HepG2 (cell line): ENCODE measurements around the gene CRIP1. TPM values are rescaled to one million over a fixed set of nuclear protein-coding genes. Genes with fewer than 3 reads are reported as not detected.

Source experiments
- CREM ChIP-seq, 2 experiments: sonication (generic) in 1 of 2; formaldehyde crosslinking in 1 of 2; IDR thresholded peaks; 2 replicates each; pipeline versions ENCODE4 v1.4.0 to v1.6.1; 2016 to 2020; ENCODE audit warnings: antibody characterized with exemption in 1 of 2, mild to moderate bottlenecking in 1 of 2, missing genetic modification reagents in 1 of 2
- GTF3A ChIP-seq: sonication (generic); formaldehyde crosslinking; conservative IDR thresholded peaks from 2 replicates; pipeline ENCODE4 v1.4.0; 2020; ENCODE audit warnings: mild to moderate bottlenecking, missing genetic modification reagents
- HMG20A ChIP-seq: IDR thresholded peaks from 2 replicates; pipeline ENCODE4 v1.6.1; 2016; ENCODE audit warnings: borderline replicate concordance
- NONO ChIP-seq, 2 experiments: fragments of 450-650 bp in 1 of 2; sonication (generic) in 1 of 2; formaldehyde crosslinking in 1 of 2; IDR thresholded peaks in 1 of 2; conservative IDR thresholded peaks in 1 of 2; 2 replicates each; pipeline versions ENCODE4 v1.6.1 to v1.8.0; 2017 to 2022; ENCODE audit warnings: mild to moderate bottlenecking in 1 of 2, missing genetic modification reagents in 1 of 2, moderate library complexity in 1 of 2
- ZNF468 ChIP-seq: sonication (generic); formaldehyde crosslinking; IDR thresholded peaks from 2 replicates; pipeline ENCODE4 v1.8.0; 2022; ENCODE audit warnings: mild to moderate bottlenecking, moderate library complexity, missing genetic modification reagents
- polyA plus RNA-seq, 8 experiments: library from polyadenylated mRNA; depleted of rRNA in 3 of 8; stranded (reverse) in 7 of 8; unstranded in 1 of 8; fragments of >200 nt; fragmentation: Illumina TruSeq in 4 of 8; extraction: Trizol in 4 of 8; gene quantifications; 2 replicates each; pipeline versions ENCODE4 v1.2.1 to v1.2.3, GENCODE V29; 2011 to 2016; ENCODE audit warnings: low read depth in 4 of 8, missing spikeins in 1 of 8, mixed read lengths in 1 of 8; ENCODE audit not compliant: insufficient read depth in 1 of 8
- total RNA-seq, 5 experiments: library from RNA; depleted of rRNA; stranded (reverse); fragments of >200 nt; fragmentation: Illumina TruSeq; extraction: Trizol; gene quantifications; 2 replicates each; pipeline ENCODE4 v1.2.3, GENCODE V29; 2016; ENCODE audit warnings: low read depth in 1 of 5
- TF ChIP-seq, protein P1 (sequence below): sonication (generic); formaldehyde crosslinking; IDR thresholded peaks from 2 replicates; pipeline ENCODE4 v1.5.0; 2020; ENCODE audit warnings: mild to moderate bottlenecking, missing genetic modification reagents, borderline replicate concordance
- TF ChIP-seq, protein P2 (sequence below): sonication (generic); formaldehyde crosslinking; conservative IDR thresholded peaks from 2 replicates; pipeline ENCODE4 v1.4.0; 2020; ENCODE audit warnings: mild to moderate bottlenecking, missing genetic modification reagents, moderate library complexity
- TF ChIP-seq, protein P3 (sequence below): sonication (generic); IDR thresholded peaks from 2 replicates; pipeline ENCODE4 v1.6.1; 2016; ENCODE audit warnings: low read depth, borderline replicate concordance
- TF ChIP-seq, protein P4 (sequence below): sonication (generic); formaldehyde crosslinking; IDR thresholded peaks from 2 replicates; pipeline ENCODE4 v1.5.0; 2020; ENCODE audit warnings: mild to moderate bottlenecking, missing genetic modification reagents
- TF ChIP-seq, protein P5 (sequence below): sonication (generic); formaldehyde crosslinking; IDR thresholded peaks from 2 replicates; pipeline ENCODE4 v1.5.1; 2020; ENCODE audit warnings: mild to moderate bottlenecking, missing genetic modification reagents, moderate library complexity

CRIP1 gene
- total and polyA plus RNA-seq, 2 of the 13 experiments (the other 11 are each of a cell fraction or from before 2014, with no cell fraction given): 53.9 to 59.5 TPM

DNA sequence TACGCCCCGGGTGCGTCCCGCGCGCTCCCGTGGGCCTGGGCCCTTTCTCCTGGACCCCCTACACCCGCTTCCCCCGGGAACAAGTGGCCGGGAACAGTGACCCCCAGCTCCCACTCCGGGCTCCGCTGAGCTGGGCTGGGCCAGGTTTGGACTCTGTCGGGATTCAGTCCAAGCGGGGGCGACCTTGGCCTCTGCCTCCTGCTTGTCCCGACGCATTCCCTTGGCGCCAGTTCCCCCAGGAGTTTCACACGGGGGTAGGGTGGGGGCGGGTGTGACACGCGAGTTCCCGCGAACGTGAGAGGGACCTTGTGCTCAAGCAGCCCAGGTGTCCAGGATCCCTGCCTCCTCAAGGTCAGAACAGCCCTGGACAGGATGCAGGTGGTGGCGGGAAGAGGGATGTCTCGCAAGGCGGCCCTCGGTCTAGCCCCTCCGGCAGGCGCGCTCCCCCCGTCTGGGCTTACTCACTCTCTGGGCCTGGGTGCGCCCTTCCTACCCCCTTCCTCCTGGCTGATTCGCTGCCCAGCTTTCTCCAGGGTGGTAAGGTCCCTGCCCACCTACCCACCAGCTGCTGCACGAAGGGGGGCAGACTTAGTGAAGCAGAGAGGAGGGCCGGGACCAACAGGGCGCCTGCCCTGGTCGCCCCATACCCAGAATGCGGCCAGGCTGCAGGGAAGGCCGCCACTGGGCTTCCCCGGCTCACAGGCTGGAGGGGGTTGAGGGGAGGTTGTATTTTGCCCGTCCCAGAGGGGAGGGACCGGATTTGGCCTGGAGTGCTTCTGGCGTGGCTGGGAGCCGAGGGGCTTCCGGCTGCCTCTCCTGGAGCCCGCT, 11.2 kb upstream of the CRIP1 start (continued):
- TF ChIP-seq, protein P1, sequence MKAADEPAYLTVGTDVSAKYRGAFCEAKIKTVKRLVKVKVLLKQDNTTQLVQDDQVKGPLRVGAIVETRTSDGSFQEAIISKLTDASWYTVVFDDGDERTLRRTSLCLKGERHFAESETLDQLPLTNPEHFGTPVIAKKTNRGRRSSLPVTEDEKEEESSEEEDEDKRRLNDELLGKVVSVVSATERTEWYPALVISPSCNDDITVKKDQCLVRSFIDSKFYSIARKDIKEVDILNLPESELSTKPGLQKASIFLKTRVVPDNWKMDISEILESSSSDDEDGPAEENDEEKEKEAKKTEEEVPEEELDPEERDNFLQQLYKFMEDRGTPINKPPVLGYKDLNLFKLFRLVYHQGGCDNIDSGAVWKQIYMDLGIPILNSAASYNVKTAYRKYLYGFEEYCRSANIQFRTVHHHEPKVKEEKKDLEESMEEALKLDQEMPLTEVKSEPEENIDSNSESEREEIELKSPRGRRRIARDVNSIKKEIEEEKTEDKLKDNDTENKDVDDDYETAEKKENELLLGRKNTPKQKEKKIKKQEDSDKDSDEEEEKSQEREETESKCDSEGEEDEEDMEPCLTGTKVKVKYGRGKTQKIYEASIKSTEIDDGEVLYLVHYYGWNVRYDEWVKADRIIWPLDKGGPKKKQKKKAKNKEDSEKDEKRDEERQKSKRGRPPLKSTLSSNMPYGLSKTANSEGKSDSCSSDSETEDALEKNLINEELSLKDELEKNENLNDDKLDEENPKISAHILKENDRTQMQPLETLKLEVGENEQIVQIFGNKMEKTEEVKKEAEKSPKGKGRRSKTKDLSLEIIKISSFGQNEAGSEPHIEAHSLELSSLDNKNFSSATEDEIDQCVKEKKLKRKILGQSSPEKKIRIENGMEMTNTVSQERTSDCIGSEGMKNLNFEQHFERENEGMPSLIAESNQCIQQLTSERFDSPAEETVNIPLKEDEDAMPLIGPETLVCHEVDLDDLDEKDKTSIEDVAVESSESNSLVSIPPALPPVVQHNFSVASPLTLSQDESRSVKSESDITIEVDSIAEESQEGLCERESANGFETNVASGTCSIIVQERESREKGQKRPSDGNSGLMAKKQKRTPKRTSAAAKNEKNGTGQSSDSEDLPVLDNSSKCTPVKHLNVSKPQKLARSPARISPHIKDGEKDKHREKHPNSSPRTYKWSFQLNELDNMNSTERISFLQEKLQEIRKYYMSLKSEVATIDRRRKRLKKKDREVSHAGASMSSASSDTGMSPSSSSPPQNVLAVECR (CRISPR knock-in tag): peak; percentile 12
- TF ChIP-seq, protein P2, sequence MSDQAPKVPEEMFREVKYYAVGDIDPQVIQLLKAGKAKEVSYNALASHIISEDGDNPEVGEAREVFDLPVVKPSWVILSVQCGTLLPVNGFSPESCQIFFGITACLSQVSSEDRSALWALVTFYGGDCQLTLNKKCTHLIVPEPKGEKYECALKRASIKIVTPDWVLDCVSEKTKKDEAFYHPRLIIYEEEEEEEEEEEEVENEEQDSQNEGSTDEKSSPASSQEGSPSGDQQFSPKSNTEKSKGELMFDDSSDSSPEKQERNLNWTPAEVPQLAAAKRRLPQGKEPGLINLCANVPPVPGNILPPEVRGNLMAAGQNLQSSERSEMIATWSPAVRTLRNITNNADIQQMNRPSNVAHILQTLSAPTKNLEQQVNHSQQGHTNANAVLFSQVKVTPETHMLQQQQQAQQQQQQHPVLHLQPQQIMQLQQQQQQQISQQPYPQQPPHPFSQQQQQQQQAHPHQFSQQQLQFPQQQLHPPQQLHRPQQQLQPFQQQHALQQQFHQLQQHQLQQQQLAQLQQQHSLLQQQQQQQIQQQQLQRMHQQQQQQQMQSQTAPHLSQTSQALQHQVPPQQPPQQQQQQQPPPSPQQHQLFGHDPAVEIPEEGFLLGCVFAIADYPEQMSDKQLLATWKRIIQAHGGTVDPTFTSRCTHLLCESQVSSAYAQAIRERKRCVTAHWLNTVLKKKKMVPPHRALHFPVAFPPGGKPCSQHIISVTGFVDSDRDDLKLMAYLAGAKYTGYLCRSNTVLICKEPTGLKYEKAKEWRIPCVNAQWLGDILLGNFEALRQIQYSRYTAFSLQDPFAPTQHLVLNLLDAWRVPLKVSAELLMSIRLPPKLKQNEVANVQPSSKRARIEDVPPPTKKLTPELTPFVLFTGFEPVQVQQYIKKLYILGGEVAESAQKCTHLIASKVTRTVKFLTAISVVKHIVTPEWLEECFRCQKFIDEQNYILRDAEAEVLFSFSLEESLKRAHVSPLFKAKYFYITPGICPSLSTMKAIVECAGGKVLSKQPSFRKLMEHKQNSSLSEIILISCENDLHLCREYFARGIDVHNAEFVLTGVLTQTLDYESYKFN: 0 out of 2 replicates have a peak, but pooled peaks have one; percentile 33
- 0 out of 2 replicates have a peak, but pooled peaks have one; percentile 43 for TF ChIP-seq GTF3A (CRISPR knock-in tag)
- no peak for TF ChIP-seq CREM (IDR thresholded peaks at IDR 0.05)
- no peak for TF ChIP-seq CREM (CRISPR knock-in tag; IDR thresholded peaks at IDR 0.05)
- TF ChIP-seq, protein P3, sequence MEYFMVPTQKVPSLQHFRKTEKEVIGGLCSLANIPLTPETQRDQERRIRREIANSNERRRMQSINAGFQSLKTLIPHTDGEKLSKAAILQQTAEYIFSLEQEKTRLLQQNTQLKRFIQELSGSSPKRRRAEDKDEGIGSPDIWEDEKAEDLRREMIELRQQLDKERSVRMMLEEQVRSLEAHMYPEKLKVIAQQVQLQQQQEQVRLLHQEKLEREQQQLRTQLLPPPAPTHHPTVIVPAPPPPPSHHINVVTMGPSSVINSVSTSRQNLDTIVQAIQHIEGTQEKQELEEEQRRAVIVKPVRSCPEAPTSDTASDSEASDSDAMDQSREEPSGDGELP: no peak
- no peak for TF ChIP-seq HMG20A (CRISPR knock-in tag)
- TF ChIP-seq NONO (IDR thresholded peaks at IDR 0.05): no peak
- no peak for TF ChIP-seq NONO (CRISPR knock-in tag; conservative IDR thresholded peaks at IDR 0.05)
- TF ChIP-seq, protein P4, sequence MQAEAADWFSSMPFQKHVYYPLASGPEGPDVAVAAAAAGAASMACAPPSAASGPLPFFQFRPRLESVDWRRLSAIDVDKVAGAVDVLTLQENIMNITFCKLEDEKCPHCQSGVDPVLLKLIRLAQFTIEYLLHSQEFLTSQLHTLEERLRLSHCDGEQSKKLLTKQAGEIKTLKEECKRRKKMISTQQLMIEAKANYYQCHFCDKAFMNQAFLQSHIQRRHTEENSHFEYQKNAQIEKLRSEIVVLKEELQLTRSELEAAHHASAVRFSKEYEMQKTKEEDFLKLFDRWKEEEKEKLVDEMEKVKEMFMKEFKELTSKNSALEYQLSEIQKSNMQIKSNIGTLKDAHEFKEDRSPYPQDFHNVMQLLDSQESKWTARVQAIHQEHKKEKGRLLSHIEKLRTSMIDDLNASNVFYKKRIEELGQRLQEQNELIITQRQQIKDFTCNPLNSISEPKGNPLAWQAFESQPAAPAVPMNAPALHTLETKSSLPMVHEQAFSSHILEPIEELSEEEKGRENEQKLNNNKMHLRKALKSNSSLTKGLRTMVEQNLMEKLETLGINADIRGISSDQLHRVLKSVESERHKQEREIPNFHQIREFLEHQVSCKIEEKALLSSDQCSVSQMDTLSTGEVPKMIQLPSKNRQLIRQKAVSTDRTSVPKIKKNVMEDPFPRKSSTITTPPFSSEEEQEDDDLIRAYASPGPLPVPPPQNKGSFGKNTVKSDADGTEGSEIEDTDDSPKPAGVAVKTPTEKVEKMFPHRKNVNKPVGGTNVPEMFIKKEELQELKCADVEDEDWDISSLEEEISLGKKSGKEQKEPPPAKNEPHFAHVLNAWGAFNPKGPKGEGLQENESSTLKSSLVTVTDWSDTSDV (CRISPR knock-in tag): no peak
- TF ChIP-seq, protein P5, sequence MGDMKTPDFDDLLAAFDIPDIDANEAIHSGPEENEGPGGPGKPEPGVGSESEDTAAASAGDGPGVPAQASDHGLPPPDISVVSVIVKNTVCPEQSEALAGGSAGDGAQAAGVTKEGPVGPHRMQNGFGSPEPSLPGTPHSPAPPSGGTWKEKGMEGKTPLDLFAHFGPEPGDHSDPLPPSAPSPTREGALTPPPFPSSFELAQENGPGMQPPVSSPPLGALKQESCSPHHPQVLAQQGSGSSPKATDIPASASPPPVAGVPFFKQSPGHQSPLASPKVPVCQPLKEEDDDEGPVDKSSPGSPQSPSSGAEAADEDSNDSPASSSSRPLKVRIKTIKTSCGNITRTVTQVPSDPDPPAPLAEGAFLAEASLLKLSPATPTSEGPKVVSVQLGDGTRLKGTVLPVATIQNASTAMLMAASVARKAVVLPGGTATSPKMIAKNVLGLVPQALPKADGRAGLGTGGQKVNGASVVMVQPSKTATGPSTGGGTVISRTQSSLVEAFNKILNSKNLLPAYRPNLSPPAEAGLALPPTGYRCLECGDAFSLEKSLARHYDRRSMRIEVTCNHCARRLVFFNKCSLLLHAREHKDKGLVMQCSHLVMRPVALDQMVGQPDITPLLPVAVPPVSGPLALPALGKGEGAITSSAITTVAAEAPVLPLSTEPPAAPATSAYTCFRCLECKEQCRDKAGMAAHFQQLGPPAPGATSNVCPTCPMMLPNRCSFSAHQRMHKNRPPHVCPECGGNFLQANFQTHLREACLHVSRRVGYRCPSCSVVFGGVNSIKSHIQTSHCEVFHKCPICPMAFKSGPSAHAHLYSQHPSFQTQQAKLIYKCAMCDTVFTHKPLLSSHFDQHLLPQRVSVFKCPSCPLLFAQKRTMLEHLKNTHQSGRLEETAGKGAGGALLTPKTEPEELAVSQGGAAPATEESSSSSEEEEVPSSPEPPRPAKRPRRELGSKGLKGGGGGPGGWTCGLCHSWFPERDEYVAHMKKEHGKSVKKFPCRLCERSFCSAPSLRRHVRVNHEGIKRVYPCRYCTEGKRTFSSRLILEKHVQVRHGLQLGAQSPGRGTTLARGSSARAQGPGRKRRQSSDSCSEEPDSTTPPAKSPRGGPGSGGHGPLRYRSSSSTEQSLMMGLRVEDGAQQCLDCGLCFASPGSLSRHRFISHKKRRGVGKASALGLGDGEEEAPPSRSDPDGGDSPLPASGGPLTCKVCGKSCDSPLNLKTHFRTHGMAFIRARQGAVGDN: peak; percentile 31; the same call in 1 of the 2 replicates
- no peak for TF ChIP-seq ZNF468 (CRISPR knock-in tag)
